ENCODE data around the gene SLC24A4. TPM values are rescaled to one million over a fixed set of nuclear protein-coding genes. Genes with fewer than 3 reads are reported as not detected.

SLC24A4 gene
- total RNA-seq, 1 donor from 2014 or later = 1.1 TPM

GRCh38 chr14:92495027-92495426 is 172.1 kb downstream of the SLC24A4 start:
- Mint-ChIP-seq H3K36me3 (ENCODE audit: low read depth, unreplicated experiment) (no peaks in the 10 kb centered on the region), H3K27ac (ENCODE audit: unreplicated experiment) (no peak overlapping the region), H3K4me1 (ENCODE audit: unreplicated experiment) (peaks cover 24% of the 10 kb centered on the region), H3K9me3 (ENCODE audit: unreplicated experiment) (no peaks in the 10 kb centered on the region), H3K4me3 (ENCODE audit: unreplicated experiment) (no peak overlapping the region), H3K27me3 (ENCODE audit: unreplicated experiment) (peaks cover 4% of the 10 kb centered on the region)
- TF ChIP-seq CTCF (IDR thresholded peaks at IDR 0.05; ENCODE audit: unreplicated experiment) = no peak
- DNase-seq (ENCODE audit: low spot score) = no peak

GRCh38 chr14:92496191-92496857 is 173.4 kb downstream of the SLC24A4 start:
- Mint-ChIP-seq H3K9me3 (ENCODE audit: unreplicated experiment) (no peaks in the 10 kb centered on the region), H3K4me3 (ENCODE audit: unreplicated experiment) (no peak overlapping the region), H3K27me3 (ENCODE audit: unreplicated experiment) (no peaks in the 10 kb centered on the region), H3K4me1 (ENCODE audit: unreplicated experiment) (peaks cover 22% of the 10 kb centered on the region), H3K27ac (ENCODE audit: unreplicated experiment) (no peak overlapping the region), H3K36me3 (ENCODE audit: low read depth, unreplicated experiment) (no peaks in the 10 kb centered on the region)
- no peak for TF ChIP-seq CTCF (IDR thresholded peaks at IDR 0.05; ENCODE audit: unreplicated experiment)
- no peak for DNase-seq (ENCODE audit: low spot score)

GRCh38 chr14:92497391-92497790 is 174.4 kb downstream of the SLC24A4 start:
- H3K27ac Mint-ChIP-seq (ENCODE audit: unreplicated experiment) = no peak overlapping the region
- no peaks in the 10 kb centered on the region for H3K9me3 Mint-ChIP-seq (ENCODE audit: unreplicated experiment)
- no peaks in the 10 kb centered on the region for H3K36me3 Mint-ChIP-seq (ENCODE audit: low read depth, unreplicated experiment)
- no peak for DNase-seq (ENCODE audit: low spot score)
- no peak for TF ChIP-seq CTCF (IDR thresholded peaks at IDR 0.05; ENCODE audit: unreplicated experiment)
- peaks cover 18% of the 10 kb centered on the region for H3K4me1 Mint-ChIP-seq (ENCODE audit: unreplicated experiment)
- no peaks in the 10 kb centered on the region for H3K27me3 Mint-ChIP-seq (ENCODE audit: unreplicated experiment)
- no peak overlapping the region for H3K4me3 Mint-ChIP-seq (ENCODE audit: unreplicated experiment)

- Mint-ChIP-seq H3K9me3 (ENCODE audit: unreplicated experiment) (no peaks in the 10 kb centered on the region), H3K36me3 (ENCODE audit: low read depth, unreplicated experiment) (no peaks in the 10 kb centered on the region), H3K27me3 (ENCODE audit: unreplicated experiment) (peaks cover 4% of the 10 kb centered on the region), H3K4me3 (ENCODE audit: unreplicated experiment) (no peak overlapping the region), H3K27ac (ENCODE audit: unreplicated experiment) (no peak overlapping the region), H3K4me1 (ENCODE audit: unreplicated experiment) (peaks cover 20% of the 10 kb centered on the region)
- no peak for DNase-seq (ENCODE audit: low spot score)
- no peak for TF ChIP-seq CTCF (IDR thresholded peaks at IDR 0.05; ENCODE audit: unreplicated experiment)
These were observed 176.3 kb downstream of the SLC24A4 start for GRCh38 chr14:92499234-92499633.

GRCh38 chr14:92500491-92500941 is 177.6 kb downstream of the SLC24A4 start:
- peaks cover 4% of the 10 kb centered on the region for H3K27me3 Mint-ChIP-seq (ENCODE audit: unreplicated experiment)
- DNase-seq (ENCODE audit: low spot score) = no peak
- H3K4me3 Mint-ChIP-seq (ENCODE audit: unreplicated experiment) = no peak overlapping the region

More at GRCh38 chr14:92500491-92500941, 177.6 kb downstream of the SLC24A4 start:
- H3K27ac Mint-ChIP-seq (ENCODE audit: unreplicated experiment) = no peak overlapping the region
- H3K9me3 Mint-ChIP-seq (ENCODE audit: unreplicated experiment) = no peaks in the 10 kb centered on the region
- TF ChIP-seq CTCF (IDR thresholded peaks at IDR 0.05; ENCODE audit: unreplicated experiment) = no peak
- H3K4me1 Mint-ChIP-seq (ENCODE audit: unreplicated experiment) = peaks cover 13% of the 10 kb centered on the region
- H3K36me3 Mint-ChIP-seq (ENCODE audit: low read depth, unreplicated experiment) = no peaks in the 10 kb centered on the region

All from endothelial cell (in vitro differentiated cells).